ENCODE measurements around the gene NUP214.
A peak's percentile ranks its signal among the peaks of the same experiment; 100 is the strongest.

The NUP214 gene

DNA sequence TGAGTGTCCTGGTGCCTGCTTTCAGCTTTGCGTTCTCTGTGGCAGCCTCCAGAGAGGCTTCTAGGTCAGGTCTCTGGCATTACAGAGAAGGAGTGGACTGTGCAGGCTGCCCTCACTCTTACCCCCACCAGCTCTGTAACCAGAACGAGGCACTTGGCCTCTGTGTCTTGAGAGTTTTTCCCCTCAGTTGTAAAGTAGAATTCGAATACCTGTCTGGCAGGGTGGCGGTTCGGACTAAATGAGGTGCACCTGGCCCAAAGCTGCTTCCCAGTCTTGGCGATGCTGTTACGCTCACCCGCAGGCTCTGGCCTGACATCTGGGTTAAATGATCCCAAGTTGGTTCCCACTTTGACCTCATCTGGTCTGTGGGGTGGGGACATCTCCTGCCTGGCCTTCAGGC, 110.8 kb downstream of the NUP214 start:
- TF ChIP-seq, protein P1, sequence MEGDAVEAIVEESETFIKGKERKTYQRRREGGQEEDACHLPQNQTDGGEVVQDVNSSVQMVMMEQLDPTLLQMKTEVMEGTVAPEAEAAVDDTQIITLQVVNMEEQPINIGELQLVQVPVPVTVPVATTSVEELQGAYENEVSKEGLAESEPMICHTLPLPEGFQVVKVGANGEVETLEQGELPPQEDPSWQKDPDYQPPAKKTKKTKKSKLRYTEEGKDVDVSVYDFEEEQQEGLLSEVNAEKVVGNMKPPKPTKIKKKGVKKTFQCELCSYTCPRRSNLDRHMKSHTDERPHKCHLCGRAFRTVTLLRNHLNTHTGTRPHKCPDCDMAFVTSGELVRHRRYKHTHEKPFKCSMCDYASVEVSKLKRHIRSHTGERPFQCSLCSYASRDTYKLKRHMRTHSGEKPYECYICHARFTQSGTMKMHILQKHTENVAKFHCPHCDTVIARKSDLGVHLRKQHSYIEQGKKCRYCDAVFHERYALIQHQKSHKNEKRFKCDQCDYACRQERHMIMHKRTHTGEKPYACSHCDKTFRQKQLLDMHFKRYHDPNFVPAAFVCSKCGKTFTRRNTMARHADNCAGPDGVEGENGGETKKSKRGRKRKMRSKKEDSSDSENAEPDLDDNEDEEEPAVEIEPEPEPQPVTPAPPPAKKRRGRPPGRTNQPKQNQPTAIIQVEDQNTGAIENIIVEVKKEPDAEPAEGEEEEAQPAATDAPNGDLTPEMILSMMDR (IDR thresholded peaks at IDR 0.05; ENCODE audit: extremely low read depth, missing control alignments): no peak
- DNase-seq (ENCODE audit: low spot score): no peak

DNA sequence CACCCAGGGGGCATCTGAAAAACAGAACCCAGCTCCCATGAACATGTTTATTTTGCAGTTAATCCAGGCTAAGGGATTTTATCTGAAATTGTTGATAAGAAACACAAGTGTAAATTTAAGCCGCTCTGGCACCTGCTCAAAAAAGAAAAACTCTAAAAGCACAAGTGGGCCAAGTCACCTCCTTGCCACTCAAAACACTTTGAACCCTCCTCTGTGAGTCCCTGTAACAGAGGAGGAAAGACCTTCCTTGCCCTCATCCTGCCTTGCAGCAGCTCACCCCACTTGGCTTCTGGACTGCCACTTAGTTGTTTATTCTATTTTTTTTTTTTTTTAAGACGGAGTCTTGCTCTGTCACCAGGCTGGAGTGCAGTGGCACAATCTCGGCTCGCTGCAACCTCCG, 111.4 kb downstream of the NUP214 start:
- TF ChIP-seq, protein P1 (IDR thresholded peaks at IDR 0.05; ENCODE audit: extremely low read depth, missing control alignments): no peak
- DNase-seq (ENCODE audit: low spot score): no peak

DNA sequence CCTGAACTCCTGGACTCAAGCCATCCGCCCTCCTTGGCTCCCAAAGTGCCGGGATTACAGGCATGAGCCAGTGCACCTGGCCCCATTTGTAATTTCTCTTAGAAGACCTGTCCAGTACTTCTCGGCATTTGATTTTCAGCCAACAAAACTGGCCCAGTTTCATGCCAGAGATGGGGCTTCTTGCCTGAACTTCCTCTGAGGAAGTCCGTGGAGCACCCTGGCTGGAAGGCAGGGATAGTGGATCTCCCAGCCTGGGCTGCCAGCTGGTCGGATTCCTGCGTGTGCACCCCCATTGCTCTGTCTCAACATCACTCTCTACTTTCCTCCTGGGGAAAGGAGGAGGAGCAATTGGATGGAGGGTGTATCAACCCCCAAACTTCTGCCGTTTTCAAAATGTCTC, 111.9 kb downstream of the NUP214 start:
- DNase-seq (ENCODE audit: low spot score): no peak
- TF ChIP-seq, protein P1 (IDR thresholded peaks at IDR 0.05; ENCODE audit: extremely low read depth, missing control alignments): no peak

DNA sequence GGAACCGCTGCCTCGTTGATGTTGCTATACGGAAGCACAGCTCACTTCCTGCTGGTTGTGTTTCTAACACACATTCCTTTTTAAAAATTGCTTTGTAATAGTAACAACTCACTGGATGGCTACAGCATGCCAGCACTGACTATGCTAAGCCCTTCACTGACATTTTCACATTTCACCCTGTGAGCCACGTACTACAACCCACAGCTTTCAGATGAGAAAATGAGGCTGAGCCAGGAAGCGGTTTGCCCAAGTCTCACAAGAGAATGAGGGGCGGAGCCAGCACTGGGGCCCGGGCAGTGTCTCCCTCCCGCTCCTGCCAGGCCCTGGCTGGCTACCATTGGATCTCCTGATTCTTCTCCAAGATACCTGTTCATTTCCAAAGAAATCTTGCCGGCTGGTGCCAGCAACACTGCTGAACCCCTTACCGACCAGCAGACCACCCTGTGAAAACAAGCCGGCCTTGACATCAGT, 112.6 kb downstream of the NUP214 start:
- TF ChIP-seq, protein P1 (IDR thresholded peaks at IDR 0.05; ENCODE audit: extremely low read depth, missing control alignments): no peak
- peak; percentile 79 for DNase-seq (ENCODE audit: low spot score)

DNA sequence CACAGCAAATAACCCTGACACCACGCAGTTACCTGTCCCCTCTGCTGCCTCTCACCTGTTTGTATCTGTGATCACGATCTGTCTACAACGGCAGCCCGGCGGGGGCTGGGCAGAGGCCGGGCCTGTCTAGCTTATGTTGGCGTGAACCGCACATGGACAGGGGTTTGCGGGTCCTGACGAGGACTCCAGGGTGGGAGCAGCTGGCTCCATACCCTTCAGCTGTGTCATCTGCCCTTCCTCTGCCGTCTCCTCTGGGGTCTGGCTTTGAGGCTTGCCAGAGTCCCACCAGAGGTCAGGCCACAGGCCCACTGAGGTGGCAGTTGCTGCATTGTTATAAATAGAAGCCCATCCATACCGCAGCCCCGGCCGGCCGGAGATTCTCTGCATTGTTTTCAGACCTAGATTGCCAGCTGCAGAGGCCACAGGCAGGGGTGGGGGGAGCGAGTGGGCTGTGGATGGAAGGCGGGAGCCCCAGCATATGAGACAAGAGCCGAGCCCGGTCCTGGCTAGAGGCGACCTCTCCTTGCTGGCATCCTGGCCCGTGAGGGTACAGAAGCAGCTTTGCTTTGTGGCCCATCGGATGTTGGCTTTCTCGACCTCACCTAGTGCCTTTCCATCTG, 113.1 kb downstream of the NUP214 start:
- DNase-seq (ENCODE audit: low spot score): no peak

DNA sequence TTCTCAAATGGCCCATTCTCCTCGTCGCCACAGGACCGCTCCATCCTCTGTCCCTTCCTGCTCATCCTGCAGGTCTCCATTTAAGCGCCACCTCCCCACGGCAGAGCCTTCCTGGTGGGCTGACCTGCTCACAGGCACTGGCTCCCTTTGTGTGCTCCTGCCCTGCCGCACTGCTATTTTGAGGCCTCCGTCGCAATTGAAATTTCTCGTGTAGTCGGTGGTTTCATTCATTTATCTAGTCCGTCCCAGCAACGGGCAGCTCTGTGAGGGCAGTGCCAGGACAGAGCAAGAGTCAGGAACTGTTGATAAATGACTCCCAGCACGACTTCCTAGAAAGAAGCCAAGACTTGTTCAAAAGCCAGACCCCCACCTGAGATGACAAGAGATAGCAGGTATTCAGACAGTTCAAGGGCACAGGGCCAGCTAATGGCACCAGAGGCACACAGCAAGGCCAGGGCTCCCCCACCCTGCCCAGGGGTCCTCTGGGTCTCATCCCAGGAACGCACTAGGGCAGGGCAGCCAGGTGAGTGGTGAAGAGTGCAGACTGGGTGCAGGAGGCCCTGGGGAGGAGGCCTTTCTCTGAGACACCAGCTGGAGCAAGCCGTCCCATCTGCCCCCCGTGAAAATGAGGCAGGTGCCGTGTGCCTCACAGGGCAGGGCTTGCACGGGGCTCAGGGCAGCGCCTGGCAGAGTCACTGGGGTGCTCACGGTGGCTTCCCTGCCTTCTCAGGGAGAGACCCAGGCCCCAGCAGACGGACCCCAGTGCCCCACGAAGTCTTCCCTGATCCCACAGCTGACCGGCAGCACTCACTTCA, 114.0 kb downstream of the NUP214 start:
- no peak for DNase-seq (ENCODE audit: low spot score)
- TF ChIP-seq, protein P1 (IDR thresholded peaks at IDR 0.05; ENCODE audit: extremely low read depth, missing control alignments): no peak

More for the DNA sequence above, 113.1 kb downstream of the NUP214 start:
- TF ChIP-seq, protein P1 (IDR thresholded peaks at IDR 0.05; ENCODE audit: extremely low read depth, missing control alignments): no peak
